HL-60 (cell line): Measurements from ENCODE around the gene TBC1D5.

Experiments
- DNase-seq, 2 experiments: peaks; one replicate each; pipeline ENCODE4 v3.0.0-alpha.2; 2010 to 2020; ENCODE audit warnings: low read depth in 1 of 2, low spot score in 1 of 2
- H3K27ac ChIP-seq: fragments of 250-450 bp; sonication (Bioruptor Pico); replicated peaks from 2 replicates; pipeline ENCODE4 v1.5.1; 2020; ENCODE audit warnings: mild to moderate bottlenecking, moderate library complexity
- H3K27me3 ChIP-seq: fragments of 250-450 bp; sonication (Bioruptor Pico); 2 replicates; pipeline ENCODE4 v1.5.1; 2021; ENCODE audit warnings: mild to moderate bottlenecking, moderate library complexity; ENCODE audit not compliant: insufficient read depth, poor library complexity, severe bottlenecking
- H3K4me3 ChIP-seq: replicated peaks from 2 replicates; pipeline ENCODE4 v1.5.1; 2011; ENCODE audit warnings: mild to moderate bottlenecking, control low read depth, low read length; ENCODE audit not compliant: insufficient read depth
- CTCF ChIP-seq: IDR thresholded peaks from one replicate; pipeline ENCODE4 v1.5.1; 2011; ENCODE audit warnings: low read length, control low read depth, inconsistent platforms; ENCODE audit not compliant: insufficient read depth
- GABPA ChIP-seq: IDR thresholded peaks from 2 replicates; pipeline ENCODE4 v1.6.1; 2012; ENCODE audit warnings: low read depth
- POLR2AphosphoS5 ChIP-seq: IDR thresholded peaks from 2 replicates; pipeline ENCODE4 v1.6.1; 2012; ENCODE audit warnings: low read depth
- REST ChIP-seq: IDR thresholded peaks from 2 replicates; pipeline ENCODE4 v1.6.1; 2012; ENCODE audit warnings: low read depth; ENCODE audit not compliant: insufficient replicate concordance
- SPI1 ChIP-seq: IDR thresholded peaks from 2 replicates; pipeline ENCODE4 v1.6.1; 2012; ENCODE audit warnings: low read depth, mild to moderate bottlenecking, borderline replicate concordance

The TBC1D5 gene

GRCh38 chr3:17605934-17606333, 136.5 kb downstream of the TBC1D5 start:
- no peaks in the 10 kb centered on the region for H3K27me3 ChIP-seq
- TF ChIP-seq POLR2AphosphoS5 (no peak), SPI1 (no peak), REST (no peak), GABPA (no peak), CTCF (no peak)
- no peak overlapping the region for H3K27ac ChIP-seq
- no peak for DNase-seq
- H3K4me3 ChIP-seq: no peak overlapping the region

- DNase-seq: no peak
- Histone ChIP-seq H3K27me3 (no peaks in the 10 kb centered on the region), H3K4me3 (no peak overlapping the region), H3K27ac (no peak overlapping the region)
- TF ChIP-seq REST (no peak), CTCF (no peak), SPI1 (no peak), POLR2AphosphoS5 (no peak), GABPA (no peak)
Observed at GRCh38 chr3:17605032-17605431, 137.4 kb downstream of the TBC1D5 start.

- DNase-seq: no peak
- Histone ChIP-seq H3K4me3 (no peak overlapping the region), H3K27me3 (no peaks in the 10 kb centered on the region), H3K27ac (no peak overlapping the region)
- no peak for TF ChIP-seq REST
- TF ChIP-seq CTCF: no peak
- no peak for TF ChIP-seq GABPA
- TF ChIP-seq POLR2AphosphoS5: no peak
- TF ChIP-seq SPI1: no peak
Observed at GRCh38 chr3:17602126-17602525, 140.3 kb downstream of the TBC1D5 start.
